H54 (cell line): ENCODE data around the gene ZSCAN20.

Source experiments
- DNase-seq: peaks from one replicate; pipeline ENCODE4 v3.0.0; 2011; ENCODE audit warnings: low spot score, mixed read lengths; ENCODE audit not compliant: insufficient read length
- FAIRE-seq: peaks from 3 replicates; lab custom pipeline; 2011; peaks lifted over from hg19 to GRCh38; lab: Jason Lieb, UNC
- POLR2A ChIP-seq: IDR thresholded peaks from 2 replicates; pipeline ENCODE4 v1.6.1; 2011; ENCODE audit warnings: low read depth, mild to moderate bottlenecking, low read length

Gene ZSCAN20

GRCh38 chr1:33516428-33516827, 44.0 kb downstream of the ZSCAN20 start:
- no peak for DNase-seq
- TF ChIP-seq POLR2A = no peak
- no peak for FAIRE-seq

- no peak for TF ChIP-seq POLR2A
- no peak for DNase-seq
- FAIRE-seq = no peak
Observed at GRCh38 chr1:33516891-33517567, 44.6 kb downstream of the ZSCAN20 start.

GRCh38 chr1:33517596-33518250, 45.3 kb downstream of the ZSCAN20 start:
- FAIRE-seq (no peak), DNase-seq (no peak)

GRCh38 chr1:33519240-33519884, 46.9 kb downstream of the ZSCAN20 start:
- DNase-seq (no peak), FAIRE-seq (no peak)
- no peak for TF ChIP-seq POLR2A

More at GRCh38 chr1:33517596-33518250, 45.3 kb downstream of the ZSCAN20 start:
- no peak for TF ChIP-seq POLR2A

- no peak for FAIRE-seq
- no peak for TF ChIP-seq POLR2A
- DNase-seq = no peak
Observed at GRCh38 chr1:33524586-33524985, 52.1 kb downstream of the ZSCAN20 start.

- DNase-seq (no peak), FAIRE-seq (no peak)
- TF ChIP-seq POLR2A = no peak
Observed at GRCh38 chr1:33527934-33528333, 55.5 kb downstream of the ZSCAN20 start.

- TF ChIP-seq POLR2A = no peak
- FAIRE-seq (no peak), DNase-seq (no peak)
Observed at GRCh38 chr1:33529957-33530356, 57.5 kb downstream of the ZSCAN20 start.

- TF ChIP-seq POLR2A = no peak
- FAIRE-seq = no peak
- no peak for DNase-seq
Observed at GRCh38 chr1:33532250-33532649, 59.8 kb downstream of the ZSCAN20 start.

GRCh38 chr1:33532936-33533335, 60.5 kb downstream of the ZSCAN20 start:
- DNase-seq (no peak), FAIRE-seq (no peak)
- no peak for TF ChIP-seq POLR2A

- no peak for TF ChIP-seq POLR2A
- FAIRE-seq (no peak), DNase-seq (no peak)
Observed at GRCh38 chr1:33535334-33535733, 62.9 kb downstream of the ZSCAN20 start.

GRCh38 chr1:33537885-33538284, 65.4 kb downstream of the ZSCAN20 start:
- DNase-seq (no peak), FAIRE-seq (no peak)
- TF ChIP-seq POLR2A = no peak

GRCh38 chr1:33541966-33542365, 69.5 kb downstream of the ZSCAN20 start:
- no peak for TF ChIP-seq POLR2A
- no peak for DNase-seq
- FAIRE-seq = no peak
